Forelimb muscle (tissue), 1 donor: ENCODE measurements around the gene MAGEB6. TPM values are rescaled to one million over a fixed set of nuclear protein-coding genes. Genes with fewer than 3 reads are reported as not detected.
"Not testable (repeated sequence)": the region's sequence is repeated elsewhere in the genome, so short reads cannot be mapped to it uniquely, and the experiment has no call there.

Source experiments
- DNase-seq: peaks from one replicate; pipeline ENCODE4 v3.0.0-alpha.2; 2013; ENCODE audit warnings: low read depth
- polyA plus RNA-seq: library from polyadenylated mRNA; unstranded; fragments of 120-200 nt; gene quantifications from one replicate; pipeline ENCODE4 v1.2.1, GENCODE V29; 2013; ENCODE audit not compliant: insufficient read length

MAGEB6 gene
- polyA plus RNA-seq, result not detected

- no peak for DNase-seq
Measured at GRCh38 chrX:26192204-26192603, at the start of gene MAGEB6. Gene MAGEB6, plus strand, starts transcription at chrX:26192440. Its CDS starts 1,407 bp downstream, at chrX:26193847.

- no peak for DNase-seq
Measured at GRCh38 chrX:26146024-26146423, 46.2 kb upstream of the MAGEB6 start.

GRCh38 chrX:26160301-26160700, 31.9 kb upstream of the MAGEB6 start, which contains the start of gene MAGEB6B:
Gene MAGEB6B, plus strand, starts transcription at chrX:26160601. Its CDS starts 0 bp downstream, at chrX:26160601.
- no peak for DNase-seq

- DNase-seq, result no peak
Measured at GRCh38 chrX:26203561-26203960, 11.3 kb downstream of the MAGEB6 start.

GRCh38 chrX:26204717-26205116, 12.5 kb downstream of the MAGEB6 start:
- DNase-seq, result not testable (repeated sequence)

- DNase-seq, result no peak
Measured at GRCh38 chrX:26208012-26208411, 15.8 kb downstream of the MAGEB6 start.

- no peak for DNase-seq
Measured at GRCh38 chrX:26215869-26216268, 23.6 kb downstream of the MAGEB6 start, which contains the start of gene MAGEB5. Gene MAGEB5, plus strand, starts transcription at chrX:26216169. Its CDS starts 1,133 bp downstream, at chrX:26217302.

GRCh38 chrX:26219351-26219750, 27.1 kb downstream of the MAGEB6 start:
- no peak for DNase-seq

- DNase-seq, result no peak
Measured at GRCh38 chrX:26234177-26234576, 41.9 kb downstream of the MAGEB6 start.

Other genes with a start within 250 kb of the MAGEB6 start
- not detected for gene MAGEB18, start 54.1 kb upstream of the MAGEB6 start, polyA plus RNA-seq
- gene MAGEB6B, start 31.8 kb upstream of the MAGEB6 start, polyA plus RNA-seq, result not detected
- not detected for gene MAGEB5, start 23.7 kb downstream of the MAGEB6 start, polyA plus RNA-seq